Epidermal melanocyte (primary cell): ENCODE data around the gene HNRNPA0.

Source experiments
- DNase-seq: peaks from one replicate; pipeline ENCODE4 v3.0.0; 2011; ENCODE audit warnings: low spot score; ENCODE audit not compliant: insufficient read length

The HNRNPA0 gene

GRCh38 chr5:137727623-137728022 is 26.5 kb downstream of the HNRNPA0 start:
- no peak for DNase-seq

GRCh38 chr5:137724251-137724650 is 29.9 kb downstream of the HNRNPA0 start:
- no peak for DNase-seq

- no peak for DNase-seq
Observed at GRCh38 chr5:137718611-137719010, 35.6 kb downstream of the HNRNPA0 start.

GRCh38 chr5:137716337-137716736 is 37.8 kb downstream of the HNRNPA0 start:
- no peak for DNase-seq

GRCh38 chr5:137715456-137715855 is 38.7 kb downstream of the HNRNPA0 start:
- no peak for DNase-seq

GRCh38 chr5:137714946-137715345 is 39.2 kb downstream of the HNRNPA0 start:
- DNase-seq, result no peak

GRCh38 chr5:137714494-137714893 is 39.7 kb downstream of the HNRNPA0 start:
- DNase-seq, result no peak

GRCh38 chr5:137712139-137712667 is 42.0 kb downstream of the HNRNPA0 start:
- DNase-seq, result no peak

- no peak for DNase-seq
Observed at GRCh38 chr5:137710086-137710485, 44.1 kb downstream of the HNRNPA0 start.

- no peak for DNase-seq
Observed at GRCh38 chr5:137708796-137709559, 45.2 kb downstream of the HNRNPA0 start.

GRCh38 chr5:137708062-137708461 is 46.1 kb downstream of the HNRNPA0 start:
- no peak for DNase-seq

- no peak for DNase-seq
Observed at GRCh38 chr5:137706841-137707240, 47.3 kb downstream of the HNRNPA0 start.

GRCh38 chr5:137705106-137705505 is 49.1 kb downstream of the HNRNPA0 start:
- no peak for DNase-seq

GRCh38 chr5:137703565-137703964 is 50.6 kb downstream of the HNRNPA0 start:
- DNase-seq, result no peak

- no peak for DNase-seq
Observed at GRCh38 chr5:137700282-137700680, 53.9 kb downstream of the HNRNPA0 start.

- no peak for DNase-seq
Observed at GRCh38 chr5:137699336-137700281, 54.6 kb downstream of the HNRNPA0 start.

GRCh38 chr5:137696481-137696880 is 57.7 kb downstream of the HNRNPA0 start:
- DNase-seq, result no peak

GRCh38 chr5:137695651-137696428 is 58.3 kb downstream of the HNRNPA0 start:
- no peak for DNase-seq
